ENCODE data around the gene OXGR1.
"Not testable (repeated sequence)": the region's sequence is repeated elsewhere in the genome, so short reads cannot be mapped to it uniquely, and the experiment has no call there.

The OXGR1 gene

GRCh38 chr13:96991072-96991471 is 3.2 kb downstream of the OXGR1 start:
- no peak for DNase-seq (ENCODE audit: low read depth)
- no peak overlapping the region for H3K4me3 ChIP-seq (ENCODE audit: control insufficient read depth, low read depth, low read length)
- no peak for TF ChIP-seq CTCF (conservative IDR thresholded peaks at IDR 0.05; ENCODE audit: control insufficient read depth, insufficient read depth, low read depth, low read length)

- H3K4me3 ChIP-seq (ENCODE audit: control insufficient read depth, low read depth, low read length) = no peak overlapping the region
- DNase-seq (ENCODE audit: low read depth) = no peak
- no peak for TF ChIP-seq CTCF (conservative IDR thresholded peaks at IDR 0.05; ENCODE audit: control insufficient read depth, insufficient read depth, low read depth, low read length)
Observed at GRCh38 chr13:96988441-96988840, 5.8 kb downstream of the OXGR1 start.

- H3K4me3 ChIP-seq (ENCODE audit: control insufficient read depth, low read depth, low read length) = no peak overlapping the region
- TF ChIP-seq CTCF (conservative IDR thresholded peaks at IDR 0.05; ENCODE audit: control insufficient read depth, insufficient read depth, low read depth, low read length) = peak; percentile 16
- DNase-seq (ENCODE audit: low read depth) = peak; percentile 12
Observed at GRCh38 chr13:96984051-96984508, 10.2 kb downstream of the OXGR1 start.

GRCh38 chr13:96982672-96983071 is 11.6 kb downstream of the OXGR1 start:
- no peak for TF ChIP-seq CTCF (conservative IDR thresholded peaks at IDR 0.05; ENCODE audit: control insufficient read depth, insufficient read depth, low read depth, low read length)
- H3K4me3 ChIP-seq (ENCODE audit: control insufficient read depth, low read depth, low read length) = no peak overlapping the region
- peak; percentile 63 for DNase-seq (ENCODE audit: low read depth)

GRCh38 chr13:96979861-96980260 is 14.4 kb downstream of the OXGR1 start:
- not testable (repeated sequence) for DNase-seq (ENCODE audit: low read depth); H3K4me3 ChIP-seq (ENCODE audit: control insufficient read depth, low read depth, low read length)

- H3K4me3 ChIP-seq (ENCODE audit: control insufficient read depth, low read depth, low read length) = no peak overlapping the region
- no peak for DNase-seq (ENCODE audit: low read depth)
- TF ChIP-seq CTCF (conservative IDR thresholded peaks at IDR 0.05; ENCODE audit: control insufficient read depth, insufficient read depth, low read depth, low read length) = no peak
Observed at GRCh38 chr13:96968027-96968426, 26.2 kb downstream of the OXGR1 start.

GRCh38 chr13:96967248-96967745 is 27.0 kb downstream of the OXGR1 start:
- H3K4me3 ChIP-seq (ENCODE audit: control insufficient read depth, low read depth, low read length) = no peak overlapping the region
- TF ChIP-seq CTCF (conservative IDR thresholded peaks at IDR 0.05; ENCODE audit: control insufficient read depth, insufficient read depth, low read depth, low read length) = peak; percentile 18
- DNase-seq (ENCODE audit: low read depth) = no peak
